Measurements from ENCODE around the gene BSN. TPM values are rescaled to one million over a fixed set of nuclear protein-coding genes. Genes with fewer than 3 reads are reported as not detected.

Gene BSN
- total RNA-seq, 1 experiment from 2014 or later, result 0.93 TPM

DNA sequence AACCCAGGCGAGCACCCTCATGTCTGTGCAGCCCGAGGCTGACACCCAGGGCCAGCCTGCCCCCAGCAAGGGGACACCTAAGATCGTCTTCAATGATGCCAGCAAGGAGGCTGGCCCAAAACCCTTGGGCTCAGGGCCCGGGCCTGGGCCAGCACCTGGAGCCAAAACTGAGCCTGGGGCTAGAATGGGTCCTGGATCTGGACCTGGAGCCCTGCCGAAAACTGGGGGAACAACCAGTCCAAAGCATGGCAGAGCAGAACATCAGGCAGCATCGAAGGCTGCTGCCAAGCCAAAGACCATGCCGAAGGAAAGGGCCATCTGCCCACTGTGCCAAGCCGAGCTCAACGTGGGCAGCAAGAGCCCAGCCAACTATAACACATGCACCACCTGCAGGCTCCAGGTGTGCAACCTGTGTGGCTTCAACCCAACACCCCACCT, 88.5 kb downstream of the BSN start:
- TF ChIP-seq, protein P1, sequence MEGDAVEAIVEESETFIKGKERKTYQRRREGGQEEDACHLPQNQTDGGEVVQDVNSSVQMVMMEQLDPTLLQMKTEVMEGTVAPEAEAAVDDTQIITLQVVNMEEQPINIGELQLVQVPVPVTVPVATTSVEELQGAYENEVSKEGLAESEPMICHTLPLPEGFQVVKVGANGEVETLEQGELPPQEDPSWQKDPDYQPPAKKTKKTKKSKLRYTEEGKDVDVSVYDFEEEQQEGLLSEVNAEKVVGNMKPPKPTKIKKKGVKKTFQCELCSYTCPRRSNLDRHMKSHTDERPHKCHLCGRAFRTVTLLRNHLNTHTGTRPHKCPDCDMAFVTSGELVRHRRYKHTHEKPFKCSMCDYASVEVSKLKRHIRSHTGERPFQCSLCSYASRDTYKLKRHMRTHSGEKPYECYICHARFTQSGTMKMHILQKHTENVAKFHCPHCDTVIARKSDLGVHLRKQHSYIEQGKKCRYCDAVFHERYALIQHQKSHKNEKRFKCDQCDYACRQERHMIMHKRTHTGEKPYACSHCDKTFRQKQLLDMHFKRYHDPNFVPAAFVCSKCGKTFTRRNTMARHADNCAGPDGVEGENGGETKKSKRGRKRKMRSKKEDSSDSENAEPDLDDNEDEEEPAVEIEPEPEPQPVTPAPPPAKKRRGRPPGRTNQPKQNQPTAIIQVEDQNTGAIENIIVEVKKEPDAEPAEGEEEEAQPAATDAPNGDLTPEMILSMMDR (IDR thresholded peaks at IDR 0.05; ENCODE audit: insufficient read depth in 1 of 2, low read depth in 1 of 2, low read length in 1 of 2, severe bottlenecking in 1 of 2, unreplicated experiment in 1 of 2), result no peak
- H3K9me3 Mint-ChIP-seq (ENCODE audit: unreplicated experiment), result no peaks in the 10 kb centered on the region
- DNase-seq, result no peak
- intact Hi-C loops (cut with micrococcal nuclease; ENCODE audit: unreplicated experiment), result no loop called here
- H3K27me3 ChIP-seq (replicated peaks; ENCODE audit: control insufficient read depth, insufficient read depth, low read length), result no peaks in the 10 kb centered on the region; the same call in 1 of the 2 replicates
- H3K27ac Mint-ChIP-seq (ENCODE audit: unreplicated experiment), result no peak overlapping the region
- no peak overlapping the region for H3K4me3 ChIP-seq (ENCODE audit: low read depth, low read length)
- BruUV-seq (replicated peaks), result no TSS peak
- H3K27me3 Mint-ChIP-seq (ENCODE audit: insufficient read depth, unreplicated experiment), result no peaks in the 10 kb centered on the region
- POLR2A ChIA-PET, result no interaction called here
- H3K4me1 Mint-ChIP-seq (ENCODE audit: low read depth, unreplicated experiment), result no peaks in the 10 kb centered on the region
- H3K4me1 ChIP-seq, result no peaks in the 10 kb centered on the region
- no peaks in the 10 kb centered on the region for H3K9me3 ChIP-seq
- H3K36me3 ChIP-seq (ENCODE audit: control insufficient read depth, insufficient read depth, low read length), result no peaks in the 10 kb centered on the region
- CTCF ChIA-PET, result no interaction called here
- H3K4me3 Mint-ChIP-seq (ENCODE audit: unreplicated experiment), result no peak overlapping the region
- peaks cover 6% of the 10 kb centered on the region for H3K36me3 Mint-ChIP-seq (ENCODE audit: insufficient read depth, unreplicated experiment)

DNA sequence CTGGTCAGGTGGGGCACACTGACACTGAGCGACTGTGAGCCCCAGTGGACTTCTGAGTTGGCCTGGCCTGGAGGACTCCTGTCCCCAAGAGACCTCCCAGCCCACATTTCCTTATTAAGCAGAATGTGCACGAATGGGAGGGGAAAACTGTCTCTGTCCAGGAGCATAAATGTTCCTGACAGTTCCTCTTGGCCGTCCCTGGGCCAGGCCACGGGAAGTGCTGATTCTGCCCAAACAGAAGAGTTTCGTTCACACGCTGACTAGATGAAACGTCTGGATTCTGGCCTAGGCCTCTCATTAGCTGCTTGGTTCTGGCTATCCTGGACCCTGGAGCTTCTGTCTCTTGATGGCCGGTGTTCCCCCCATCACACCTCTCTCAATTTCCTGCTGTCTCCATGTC, 90.4 kb downstream of the BSN start:
- no peak overlapping the region for H3K4me3 ChIP-seq (ENCODE audit: low read depth, low read length)
- H3K9me3 Mint-ChIP-seq (ENCODE audit: unreplicated experiment), result no peaks in the 10 kb centered on the region
- H3K27ac Mint-ChIP-seq (ENCODE audit: unreplicated experiment), result no peak overlapping the region
- no peaks in the 10 kb centered on the region for H3K36me3 ChIP-seq (ENCODE audit: control insufficient read depth, insufficient read depth, low read length)
- TF ChIP-seq, protein P1 (IDR thresholded peaks at IDR 0.05; ENCODE audit: insufficient read depth in 1 of 2, low read depth in 1 of 2, low read length in 1 of 2, severe bottlenecking in 1 of 2, unreplicated experiment in 1 of 2), result no peak
- peaks cover 6% of the 10 kb centered on the region for H3K36me3 Mint-ChIP-seq (ENCODE audit: insufficient read depth, unreplicated experiment)
- H3K9me3 ChIP-seq, result no peaks in the 10 kb centered on the region
- no TSS peak for BruUV-seq (replicated peaks)
- ChIA-PET CTCF (interaction anchor here (0.7 kb wide), 1 partner anchor 105 kb away, joined by 3 read pairs; no protein-coding TSS in a partner anchor), POLR2A (no interaction called here)
- no peaks in the 10 kb centered on the region for H3K27me3 Mint-ChIP-seq (ENCODE audit: insufficient read depth, unreplicated experiment)
- intact Hi-C loops (cut with micrococcal nuclease; ENCODE audit: unreplicated experiment), result no loop called here
- DNase-seq, result no peak
- no peak overlapping the region for H3K4me3 Mint-ChIP-seq (ENCODE audit: unreplicated experiment)
- H3K4me1 ChIP-seq, result no peaks in the 10 kb centered on the region
- H3K27me3 ChIP-seq (replicated peaks; ENCODE audit: control insufficient read depth, insufficient read depth, low read length), result no peaks in the 10 kb centered on the region
- H3K4me1 Mint-ChIP-seq (ENCODE audit: low read depth, unreplicated experiment), result no peaks in the 10 kb centered on the region

DNA sequence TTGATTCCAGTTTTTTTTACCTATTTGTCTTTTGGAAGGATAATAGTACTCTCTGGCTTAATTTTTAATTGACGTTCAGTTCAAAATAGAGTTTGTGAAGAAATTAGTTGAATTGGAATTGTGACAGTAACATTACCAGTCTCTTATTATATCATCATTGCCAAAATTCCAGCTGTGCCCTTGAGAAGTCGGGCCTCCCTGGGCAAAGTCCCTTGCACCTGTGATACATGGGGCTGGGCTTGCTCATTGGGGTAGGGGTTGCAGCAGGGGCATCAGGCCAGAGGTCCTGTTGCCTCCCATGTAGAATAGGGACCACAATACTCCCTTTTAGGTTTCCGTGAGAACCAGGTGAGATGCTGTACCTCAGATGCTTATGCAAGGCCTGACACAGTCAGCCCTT, 92.0 kb downstream of the BSN start:
- no peaks in the 10 kb centered on the region for H3K9me3 Mint-ChIP-seq (ENCODE audit: unreplicated experiment)
- H3K36me3 ChIP-seq (ENCODE audit: control insufficient read depth, insufficient read depth, low read length), result no peaks in the 10 kb centered on the region
- intact Hi-C loops (cut with micrococcal nuclease; ENCODE audit: unreplicated experiment), result no loop called here
- no peak for DNase-seq
- ChIA-PET POLR2A (no interaction called here), CTCF (no interaction called here)
- no peaks in the 10 kb centered on the region for H3K27me3 Mint-ChIP-seq (ENCODE audit: insufficient read depth, unreplicated experiment)
- H3K27me3 ChIP-seq (replicated peaks; ENCODE audit: control insufficient read depth, insufficient read depth, low read length), result no peaks in the 10 kb centered on the region
- no TSS peak for BruUV-seq (replicated peaks)
- H3K4me1 ChIP-seq, result no peaks in the 10 kb centered on the region
- H3K27ac Mint-ChIP-seq (ENCODE audit: unreplicated experiment), result no peak overlapping the region
- H3K4me1 Mint-ChIP-seq (ENCODE audit: low read depth, unreplicated experiment), result no peaks in the 10 kb centered on the region
- no peak overlapping the region for H3K4me3 ChIP-seq (ENCODE audit: low read depth, low read length)
- H3K9me3 ChIP-seq, result no peaks in the 10 kb centered on the region
- TF ChIP-seq, protein P1 (IDR thresholded peaks at IDR 0.05; ENCODE audit: insufficient read depth in 1 of 2, low read depth in 1 of 2, low read length in 1 of 2, severe bottlenecking in 1 of 2, unreplicated experiment in 1 of 2), result no peak
- peaks cover 6% of the 10 kb centered on the region for H3K36me3 Mint-ChIP-seq (ENCODE audit: insufficient read depth, unreplicated experiment)
- H3K4me3 Mint-ChIP-seq (ENCODE audit: unreplicated experiment), result no peak overlapping the region
